ENCODE results near the gene ACAP3. TPM values are rescaled to one million over a fixed set of nuclear protein-coding genes. Genes with fewer than 3 reads are reported as not detected.

ACAP3 gene
- total and polyA plus RNA-seq, 10 of the 15 experiments (the other 5 are each of a cell fraction or from before 2014, with no cell fraction given), result 0.05 to 34.2 (median 7.1) TPM

- no peak for TF ChIP-seq REST (IDR thresholded peaks at IDR 0.05; ENCODE audit: low read depth, low read length)
- no peak for TF ChIP-seq SUPT20H (IDR thresholded peaks at IDR 0.05; ENCODE audit: borderline replicate concordance, control insufficient read depth, low read depth, low read length)
- TF ChIP-seq USF2 (IDR thresholded peaks at IDR 0.05; ENCODE audit: borderline replicate concordance, low read depth, low read length), result no peak
- TF ChIP-seq PAX8 (IDR thresholded peaks at IDR 0.05), result no peak
- TF ChIP-seq ZBED1 (IDR thresholded peaks at IDR 0.05; ENCODE audit: borderline replicate concordance), result no peak
- TF ChIP-seq NFYB (IDR thresholded peaks at IDR 0.05; ENCODE audit: insufficient read depth, low read depth, low read length), result no peak
- TF ChIP-seq TARDBP (IDR thresholded peaks at IDR 0.05; ENCODE audit: borderline replicate concordance), result no peak
- no peak for TF ChIP-seq CUX1 (IDR thresholded peaks at IDR 0.05; ENCODE audit: insufficient replicate concordance, low read depth, low read length)
- no peak for TF ChIP-seq IKZF1 (conservative IDR thresholded peaks at IDR 0.05)
- no peak for TF ChIP-seq ZNF384 (IDR thresholded peaks at IDR 0.05; ENCODE audit: borderline replicate concordance, low read depth, low read length)
- no peak for TF ChIP-seq PML (IDR thresholded peaks at IDR 0.05; ENCODE audit: low read length)
- TF ChIP-seq SREBF2 (IDR thresholded peaks at IDR 0.05; ENCODE audit: low read length), result no peak
- TF ChIP-seq SPI1 (IDR thresholded peaks at IDR 0.05; ENCODE audit: borderline replicate concordance, insufficient read depth, low read depth, low read length), result no peak
- no peak for TF ChIP-seq HCFC1 (IDR thresholded peaks at IDR 0.05; ENCODE audit: low read length)
- no peak for TF ChIP-seq CHD2 (IDR thresholded peaks at IDR 0.05; ENCODE audit: borderline replicate concordance, low read depth, low read length)
- no peak for TF ChIP-seq KDM1A (IDR thresholded peaks at IDR 0.05; ENCODE audit: borderline replicate concordance)
- no peak for TF ChIP-seq MTA2 (IDR thresholded peaks at IDR 0.05; ENCODE audit: low read depth)
Measured at GRCh38 chr1:1336931-1337792, 29.4 kb upstream of the ACAP3 start (continued).
